Skin of body (tissue), 2 donors: ENCODE data around the gene GJA1. TPM values are rescaled to one million over a fixed set of nuclear protein-coding genes. Genes with fewer than 3 reads are reported as not detected.
"Not testable (repeated sequence)": the region's sequence is repeated elsewhere in the genome, so short reads cannot be mapped to it uniquely, and the experiment has no call there.

ENCODE experiments used
- DNase-seq: peaks from one replicate; lab custom pipeline; 2025; lab: John Stamatoyannopoulos, UW
- total RNA-seq: library from RNA; depleted of rRNA; stranded (reverse); fragments of >200 nt; gene quantifications from one replicate; pipeline ENCODE4 v1.2.3, GENCODE V29; 2014

The GJA1 gene
- total RNA-seq = 431 TPM

DNA sequence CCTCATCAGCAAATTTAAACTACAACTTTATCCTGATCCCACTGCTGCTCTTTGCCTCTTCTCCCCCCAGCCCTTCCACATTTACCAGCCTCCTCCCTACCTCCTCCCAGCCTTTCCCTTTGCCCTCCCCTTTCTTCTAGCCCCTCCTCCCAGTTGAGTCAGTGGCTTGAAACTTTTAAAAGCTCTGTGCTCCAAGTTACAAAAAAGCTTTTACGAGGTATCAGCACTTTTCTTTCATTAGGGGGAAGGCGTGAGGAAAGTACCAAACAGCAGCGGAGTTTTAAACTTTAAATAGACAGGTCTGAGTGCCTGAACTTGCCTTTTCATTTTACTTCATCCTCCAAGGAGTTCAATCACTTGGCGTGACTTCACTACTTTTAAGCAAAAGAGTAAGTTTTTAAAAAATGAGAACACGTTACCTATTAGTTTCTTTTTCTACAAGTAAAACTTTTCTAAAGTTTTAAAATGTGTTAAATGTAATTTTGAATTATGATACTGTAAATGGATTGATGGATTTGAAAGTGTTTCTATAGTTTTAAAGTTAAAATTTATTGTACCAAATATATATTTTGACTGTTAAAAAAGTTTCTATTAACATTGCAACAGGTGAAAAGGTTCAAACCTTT, at the start of gene GJA1:
TSS of gene GJA1 (plus strand) at position 203 of the 626 bp plus-strand sequence. CDS start 11,202 bp downstream, outside the sequence.
- peak; percentile 89 for DNase-seq

DNA sequence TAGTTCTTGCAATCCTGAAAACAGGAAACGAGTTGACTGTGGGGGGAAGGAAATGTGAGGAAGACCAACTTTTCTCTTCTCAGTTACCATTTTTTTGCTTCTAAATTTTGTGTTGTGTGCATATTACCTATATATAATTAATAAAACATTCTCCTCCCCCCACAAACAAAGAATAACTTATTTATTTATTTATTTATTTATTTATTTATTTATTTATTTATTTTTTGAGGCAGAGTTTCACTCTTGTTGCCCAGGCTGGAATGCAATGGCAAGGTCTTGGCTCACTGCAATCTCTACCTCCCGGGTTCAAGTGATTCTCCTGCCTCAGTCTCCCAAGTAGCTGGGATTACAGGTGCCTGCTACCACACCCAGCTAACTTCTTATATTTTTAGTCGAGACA, 48.9 kb upstream of the GJA1 start:
- not testable (repeated sequence) for DNase-seq

DNA sequence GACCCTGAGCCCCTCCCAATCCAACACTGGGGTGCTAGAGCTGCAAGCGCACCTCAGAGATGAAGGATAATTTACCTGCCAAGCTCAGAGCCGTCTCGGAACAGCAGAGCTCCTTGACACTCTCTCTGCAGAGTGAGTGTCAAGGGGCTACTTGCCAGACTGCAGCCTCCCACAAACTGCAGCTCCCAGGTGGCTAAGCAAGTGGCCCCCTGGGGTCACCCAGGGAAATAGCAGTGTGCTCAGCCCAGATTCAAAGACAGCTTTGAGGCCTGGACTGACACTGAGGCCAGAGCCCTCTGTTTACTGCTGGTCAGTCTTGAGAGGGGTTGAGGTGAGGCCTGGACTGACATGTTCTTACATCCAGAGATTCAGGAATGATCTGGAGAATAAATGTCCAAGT, 46.0 kb upstream of the GJA1 start:
- DNase-seq = no peak

DNA sequence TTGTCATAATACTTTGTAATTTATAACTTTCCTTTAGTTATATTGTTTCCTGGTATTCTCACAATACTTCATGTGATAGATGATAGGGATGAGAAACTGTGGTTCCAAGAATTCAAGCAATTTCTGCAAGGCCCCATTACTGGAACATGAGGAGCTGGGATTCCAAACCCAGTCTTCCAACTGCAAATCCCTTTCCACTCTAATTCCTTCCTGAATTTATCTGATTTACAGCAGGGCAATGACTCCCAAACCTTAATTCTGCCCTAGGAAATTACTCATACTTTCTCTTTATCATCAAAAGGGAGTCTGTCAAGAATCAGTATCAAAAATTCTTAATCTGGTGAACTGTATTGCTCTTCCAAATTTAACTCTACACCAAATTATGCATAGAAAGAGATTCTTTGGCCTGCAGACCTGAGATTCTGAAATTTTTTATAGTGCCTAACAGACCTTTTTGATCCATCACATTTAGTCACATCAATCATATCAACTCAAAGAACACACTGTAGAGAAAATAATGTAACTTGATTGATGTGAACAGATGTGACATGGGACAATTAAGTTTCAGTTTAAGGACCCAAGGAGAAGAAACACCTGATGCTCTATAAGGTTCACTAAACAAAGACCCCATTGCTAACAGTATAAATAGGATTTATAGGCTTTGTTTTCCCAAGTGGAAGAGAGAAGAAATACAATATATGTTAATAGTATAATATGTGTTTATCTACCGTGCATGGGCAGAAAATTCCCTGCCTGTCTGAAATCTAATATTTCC, 41.5 kb upstream of the GJA1 start:
- DNase-seq = no peak

DNA sequence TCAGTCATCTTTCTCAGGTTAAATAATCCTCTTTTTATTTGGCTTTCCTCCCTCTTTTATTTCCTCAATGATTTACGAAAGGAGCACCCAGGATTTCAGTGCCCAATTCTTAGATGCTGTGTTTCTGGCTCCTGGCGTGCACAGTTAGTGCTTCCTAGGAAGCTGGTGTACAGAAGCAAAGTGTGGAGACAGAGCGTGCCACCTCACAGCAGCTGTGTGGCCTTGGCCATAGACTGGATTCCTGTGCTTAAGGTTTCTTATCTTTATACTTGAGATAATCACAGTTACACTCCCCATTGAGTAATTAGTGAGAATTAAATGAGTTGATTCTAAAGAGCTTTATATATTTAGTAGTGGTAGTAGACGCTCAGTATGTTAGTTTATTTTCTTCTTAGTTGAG, 39.7 kb upstream of the GJA1 start:
- DNase-seq = no peak

DNA sequence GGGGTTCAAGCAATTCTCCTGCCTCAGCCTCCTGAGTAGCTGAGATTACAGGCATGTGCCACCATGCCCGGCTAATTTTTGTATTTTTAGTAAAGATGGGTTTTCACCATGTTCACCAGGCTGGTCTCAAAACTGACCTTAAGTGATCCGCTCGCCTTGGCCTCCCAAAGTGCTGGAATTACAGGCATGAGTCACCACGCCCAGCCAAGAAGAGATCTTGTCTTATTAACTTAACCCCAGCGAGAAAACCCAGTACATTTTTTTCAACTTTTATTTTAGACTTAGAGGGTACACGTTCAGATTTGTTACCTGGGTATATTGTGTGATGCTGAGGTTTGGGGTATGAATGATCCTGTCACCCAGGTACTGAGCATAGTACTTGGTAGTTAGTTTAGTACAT, 38.3 kb upstream of the GJA1 start:
- DNase-seq = not testable (repeated sequence)

DNA sequence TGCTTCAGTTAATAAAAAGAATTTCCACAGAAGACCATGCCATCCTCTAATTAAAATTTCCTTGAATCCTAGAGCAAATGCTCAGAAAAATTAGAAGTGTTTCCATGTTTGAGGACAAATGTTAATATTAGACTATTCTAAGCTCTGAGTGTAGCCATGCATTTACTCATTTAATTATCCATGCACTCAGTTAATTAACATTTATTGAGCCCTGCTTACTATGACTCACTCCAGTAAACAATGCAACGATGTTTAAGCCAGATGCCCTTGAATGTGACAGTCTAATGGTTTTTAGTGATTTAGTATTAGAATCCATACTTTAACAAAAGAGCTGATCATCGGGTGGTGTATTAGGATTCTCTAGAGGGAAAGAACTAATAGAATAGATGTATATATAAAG, 37.3 kb upstream of the GJA1 start:
- DNase-seq = no peak

DNA sequence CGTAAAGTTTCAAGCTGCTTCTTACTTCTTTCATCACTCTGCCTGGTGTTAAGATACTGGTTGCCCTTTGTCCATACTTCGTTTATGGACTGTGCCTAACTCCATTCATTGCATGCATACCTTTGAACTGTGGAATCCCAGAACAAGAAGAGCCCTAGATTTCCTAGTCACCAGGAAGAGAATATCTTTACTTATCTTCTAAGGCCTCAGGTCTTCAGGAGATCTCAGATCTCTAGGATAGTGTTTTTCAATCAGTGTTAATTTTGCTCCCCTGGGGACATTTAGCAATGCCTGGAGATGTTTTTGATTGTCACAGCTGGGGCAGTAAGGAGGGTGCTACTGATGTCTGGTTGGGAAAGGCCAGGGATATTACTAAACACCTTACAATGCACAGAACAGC, 35.5 kb upstream of the GJA1 start:
- no peak for DNase-seq

DNA sequence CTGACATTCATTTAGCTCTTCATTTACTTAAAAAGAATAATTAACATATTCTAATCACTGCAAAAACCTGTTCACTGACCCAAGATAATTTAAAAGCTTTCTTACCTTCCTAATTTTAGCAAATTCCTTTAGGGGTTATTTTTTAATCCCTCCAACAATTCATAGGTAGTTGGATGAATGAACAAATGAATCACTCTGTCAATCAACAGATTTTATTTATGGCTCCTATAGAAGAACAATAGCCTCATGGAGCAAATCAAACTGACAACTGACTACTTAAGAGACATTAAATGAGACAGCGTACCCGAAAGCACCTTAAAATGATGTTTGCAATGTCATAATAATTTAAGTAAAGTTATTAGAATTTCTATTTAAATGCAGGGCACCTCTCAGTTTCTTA, 31.5 kb upstream of the GJA1 start:
- DNase-seq = no peak

DNA sequence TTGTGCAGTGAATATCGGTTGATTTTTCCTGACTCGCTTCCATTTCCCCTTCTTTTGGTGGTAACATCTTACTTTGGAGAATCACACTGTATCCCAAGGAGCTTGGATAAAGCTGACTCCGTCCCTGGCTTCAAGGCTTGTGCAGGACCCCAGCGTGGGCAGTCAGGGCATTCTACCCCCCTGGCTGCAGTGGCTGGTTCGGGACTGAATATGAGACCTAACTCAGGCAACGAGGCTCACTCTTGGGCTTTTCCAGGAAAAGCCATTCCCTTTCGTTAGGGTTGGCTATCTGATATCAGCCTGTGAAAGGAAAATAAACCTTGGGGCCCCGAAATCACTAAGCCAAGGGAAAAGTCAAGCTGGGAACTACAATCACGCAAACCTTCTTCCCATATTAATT, 30.1 kb upstream of the GJA1 start:
- no peak for DNase-seq

DNA sequence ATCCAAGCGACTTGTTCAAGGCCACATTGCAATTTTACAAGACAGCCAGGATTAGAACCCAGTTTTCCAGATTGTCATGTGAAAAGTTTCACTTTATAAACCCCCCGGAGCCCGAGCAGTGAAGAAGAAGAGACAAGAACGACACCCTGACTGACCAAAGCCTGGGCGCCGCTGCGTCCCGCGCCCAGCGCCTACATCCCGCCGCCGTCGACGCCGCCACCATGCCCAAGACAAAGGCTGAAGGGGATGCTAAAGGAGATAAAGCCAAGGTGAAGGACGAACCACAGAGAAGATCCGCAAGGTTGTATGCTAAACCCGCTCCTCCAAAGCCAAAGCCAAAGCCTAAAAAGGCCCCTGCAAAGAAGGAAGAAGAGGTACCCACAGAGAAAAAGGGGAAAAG, 27.1 kb upstream of the GJA1 start:
- DNase-seq = no peak

DNA sequence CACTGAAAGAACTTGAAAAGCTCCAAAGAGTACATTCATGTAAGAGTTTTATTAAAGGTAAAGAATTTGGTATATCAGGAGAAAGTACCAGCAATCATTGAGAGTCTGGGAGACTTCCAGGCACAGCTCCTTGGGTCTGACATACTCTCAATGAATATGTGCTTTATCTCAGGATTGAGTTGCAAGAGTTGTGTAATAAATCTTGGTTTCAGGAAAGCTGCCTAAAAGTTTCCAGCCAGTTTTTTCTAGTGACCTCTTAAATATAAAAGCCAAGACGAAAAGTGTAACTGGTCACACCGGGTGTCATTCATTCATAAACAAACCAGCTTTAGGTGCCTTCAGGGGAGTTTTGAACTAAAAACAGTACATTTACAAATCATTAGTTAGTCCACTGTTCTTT, 21.6 kb upstream of the GJA1 start:
- DNase-seq = no peak

DNA sequence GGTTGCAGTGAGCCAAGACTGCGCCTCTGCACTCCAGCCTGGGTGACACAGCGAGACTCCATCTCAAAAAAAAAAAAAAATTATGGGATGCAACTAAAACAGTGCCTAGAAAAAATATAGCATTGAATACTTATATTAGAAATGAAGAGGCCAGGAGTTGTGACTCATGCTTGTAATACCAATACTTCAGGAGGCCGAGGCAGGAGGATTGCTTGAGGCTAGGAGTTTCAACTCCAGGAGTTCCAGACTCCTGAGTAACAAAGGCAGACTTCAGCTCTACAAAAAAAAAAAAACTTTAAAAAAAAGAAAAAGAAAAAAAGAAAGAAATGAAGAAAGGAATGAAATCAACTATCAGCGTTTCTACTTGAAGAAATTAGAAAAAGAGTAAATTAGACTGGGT, 17.1 kb upstream of the GJA1 start:
- DNase-seq = no peak

DNA sequence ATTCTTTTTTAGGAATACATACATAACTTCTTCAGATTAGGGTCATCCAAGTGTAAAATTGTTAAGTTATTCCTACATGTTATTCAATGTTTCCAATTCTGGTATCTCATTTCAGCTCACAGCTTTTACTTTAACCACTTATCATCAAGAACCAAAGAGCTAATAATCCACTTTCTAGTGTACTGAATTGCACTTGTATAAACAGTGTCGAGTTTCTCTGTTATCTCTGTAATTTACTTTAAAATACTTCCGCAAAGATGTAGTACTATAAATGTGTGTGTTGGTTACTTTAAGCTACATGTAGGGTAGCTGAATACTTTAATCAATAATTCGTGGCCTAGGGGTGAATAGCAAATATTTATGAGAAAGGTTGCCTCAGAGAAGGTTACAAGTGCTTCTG, 8.8 kb upstream of the GJA1 start:
- DNase-seq = no peak

DNA sequence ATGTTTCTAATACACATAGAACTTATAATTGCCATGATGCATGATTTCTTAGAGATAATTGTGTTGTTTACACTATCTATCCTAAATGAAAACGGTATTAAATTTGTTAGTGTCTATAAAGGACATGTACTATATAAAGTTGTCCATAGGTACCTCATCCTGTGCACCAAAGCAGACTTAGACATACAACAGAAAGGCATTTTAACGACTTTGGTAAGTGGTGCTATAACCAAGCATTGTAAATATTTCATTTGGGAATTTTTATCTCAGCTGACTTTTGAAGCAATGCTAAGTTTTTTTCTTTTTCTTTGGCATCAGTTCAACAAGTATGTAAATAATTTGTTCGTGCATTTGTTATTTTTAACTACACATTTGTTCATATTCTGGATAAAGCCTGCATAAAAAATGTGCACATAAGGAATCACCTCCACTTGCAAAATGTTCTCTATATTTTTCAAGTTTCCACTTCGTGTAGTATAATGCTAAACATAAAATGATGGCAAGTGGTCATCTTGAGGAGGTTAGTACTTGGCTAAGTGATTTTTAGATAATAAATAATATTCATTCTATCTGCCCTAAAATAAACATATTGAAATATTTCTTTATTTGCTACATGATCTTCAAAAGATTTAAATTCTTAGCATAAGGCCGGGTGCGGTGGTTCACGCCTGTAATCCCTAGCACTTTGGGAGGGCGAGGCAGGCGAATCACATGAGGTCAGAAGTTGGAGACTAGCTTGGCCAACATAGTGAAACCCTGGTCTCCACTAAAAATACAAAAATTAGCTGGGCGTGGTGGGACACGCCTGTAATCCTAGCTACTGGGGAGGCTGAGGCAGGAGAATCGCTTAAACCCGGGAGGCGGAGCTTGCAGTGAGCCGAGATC, 6.3 kb upstream of the GJA1 start:
- peak; percentile 10 for DNase-seq

DNA sequence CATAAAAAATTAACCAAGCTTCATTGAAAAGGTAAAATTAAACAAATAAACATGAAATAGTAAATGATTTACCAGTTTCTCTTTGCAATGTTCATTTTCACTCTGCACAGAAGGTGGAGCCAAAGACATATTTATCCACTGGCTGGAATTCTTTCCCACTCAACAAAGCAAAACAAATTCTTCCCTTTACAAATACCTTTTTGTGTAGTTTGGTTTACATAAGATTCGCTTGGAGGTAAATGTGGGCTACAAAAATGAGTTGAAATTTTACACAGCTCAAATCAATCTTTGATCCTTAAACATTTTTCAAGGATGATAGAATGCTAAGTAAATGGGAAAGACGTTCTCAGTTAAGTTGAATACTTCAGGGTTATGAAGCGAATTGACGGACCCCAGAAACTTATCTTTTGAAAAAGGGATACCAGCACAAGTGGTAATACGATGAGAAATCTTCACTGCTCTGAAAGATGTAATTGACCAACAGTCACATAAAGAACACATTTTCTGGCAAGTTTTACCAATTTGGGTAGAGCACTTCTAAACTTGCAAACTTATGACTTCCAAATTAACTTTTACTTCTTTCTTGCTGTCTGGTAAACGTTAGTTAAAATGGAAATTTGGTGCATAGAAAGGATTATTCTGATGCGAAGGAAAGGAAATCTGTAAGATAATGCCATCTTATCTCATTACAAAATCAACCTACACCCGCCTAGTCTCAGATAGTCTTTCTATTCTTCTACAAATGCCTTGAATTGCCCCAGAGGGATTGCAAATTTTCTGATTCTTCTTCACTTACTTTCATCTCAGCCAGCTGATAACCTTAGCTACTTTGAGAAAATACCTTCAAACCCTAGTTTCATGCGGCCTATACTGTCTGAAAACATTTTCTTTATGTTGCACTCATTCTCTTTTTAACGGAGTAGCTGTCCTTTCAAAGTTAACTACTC, 4.7 kb upstream of the GJA1 start:
- DNase-seq = peak; percentile 55

DNA sequence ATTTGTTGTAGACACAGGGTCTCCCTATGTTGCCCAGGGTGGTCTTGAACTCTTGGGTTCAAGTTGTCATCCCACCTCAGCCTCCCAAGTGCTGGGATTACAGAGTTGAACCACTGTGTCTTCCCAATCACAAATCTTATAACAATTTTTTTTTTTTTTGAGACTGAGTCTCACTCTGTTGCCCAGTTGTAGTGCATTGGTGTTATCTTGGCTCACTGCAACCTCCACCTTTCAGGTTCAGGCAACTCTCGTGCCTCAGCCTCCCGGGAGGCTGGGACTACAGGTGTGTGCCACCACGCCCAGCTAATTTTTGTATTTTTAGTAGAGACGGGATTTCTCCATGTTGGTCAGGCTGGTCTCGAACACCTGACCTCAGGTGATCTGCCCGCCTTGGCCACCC, 3.7 kb upstream of the GJA1 start:
- DNase-seq = not testable (repeated sequence)

DNA sequence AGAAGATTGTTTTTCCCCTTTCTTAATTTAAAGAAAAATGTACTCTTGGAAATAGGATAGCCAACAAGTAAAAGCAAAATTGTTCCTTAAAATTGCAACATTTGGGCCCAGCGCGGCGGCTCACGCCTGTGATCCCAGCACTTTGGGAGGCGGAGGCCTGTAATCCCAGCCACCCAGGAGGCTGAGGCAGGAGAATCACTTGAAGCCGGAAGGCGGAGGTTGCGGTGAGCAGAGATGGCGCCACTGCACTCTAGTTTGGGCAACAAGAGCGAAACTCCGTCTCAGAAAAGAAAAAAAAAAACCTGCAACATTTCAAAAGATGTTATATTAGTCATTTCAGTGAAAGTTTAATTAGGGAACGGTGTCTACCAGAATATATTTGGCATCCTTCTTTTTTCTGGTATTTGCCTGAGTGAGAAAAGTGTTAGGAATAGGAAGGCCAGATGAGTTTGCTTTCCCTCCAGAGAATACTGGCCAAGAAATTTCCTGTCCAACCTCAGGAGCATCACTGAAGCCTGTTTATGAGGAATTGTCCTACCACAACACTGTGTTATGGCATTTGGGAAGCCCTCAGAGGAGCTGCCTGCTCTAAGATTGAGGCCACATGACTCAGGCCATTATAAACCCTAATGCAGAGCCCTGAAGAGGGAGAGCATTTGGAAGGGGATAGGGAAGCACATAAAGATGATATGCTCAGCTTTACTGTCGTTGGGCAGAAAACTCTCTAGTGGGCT, 1.2 kb upstream of the GJA1 start:
- DNase-seq = no peak

DNA sequence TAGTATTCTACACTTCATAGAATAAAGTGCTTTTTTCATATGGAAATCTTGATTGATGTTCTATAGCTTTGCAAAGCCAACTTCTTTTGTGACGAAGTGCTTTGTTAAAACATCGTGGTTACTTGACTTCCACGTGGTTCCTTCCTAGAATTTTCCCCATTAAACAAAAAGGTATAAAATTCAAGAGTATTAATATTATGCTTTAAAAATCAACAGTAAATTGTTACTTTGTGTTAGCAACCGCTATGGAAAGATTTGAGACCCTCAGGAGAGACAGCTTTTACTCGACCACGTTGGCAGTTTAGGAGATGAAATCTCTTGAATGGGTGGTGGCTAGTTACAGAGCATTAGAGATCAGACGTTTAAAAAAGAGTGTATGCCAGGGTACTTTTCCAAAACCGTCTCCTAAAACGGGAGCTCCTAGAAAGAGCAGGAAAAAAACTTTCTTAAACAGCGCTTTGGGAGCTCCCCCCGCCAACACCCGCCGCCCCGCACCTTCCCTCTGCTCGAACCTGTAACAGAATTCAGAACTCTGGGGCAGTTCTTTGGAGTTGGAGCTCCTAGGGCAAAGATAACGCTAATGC, 920 bp downstream of the GJA1 start:
- DNase-seq = peak; percentile 21
